HepG2 (cell line): Measurements from ENCODE around the gene PC. TPM values are rescaled to one million over a fixed set of nuclear protein-coding genes. Genes with fewer than 3 reads are reported as not detected.

Experiments used
- KLF12 ChIP-seq: sonication (generic); formaldehyde crosslinking; IDR thresholded peaks from 2 replicates; pipeline ENCODE4 v1.4.0; 2020; ENCODE audit warnings: missing genetic modification reagents, borderline replicate concordance
- NR2F2 ChIP-seq: IDR thresholded peaks from 2 replicates; pipeline ENCODE4 v1.6.1; 2012; ENCODE audit warnings: low read depth, inconsistent platforms, borderline replicate concordance
- polyA plus RNA-seq, 8 experiments: library from polyadenylated mRNA; depleted of rRNA in 3 of 8; stranded (reverse) in 7 of 8; unstranded in 1 of 8; fragments of >200 nt; fragmentation: Illumina TruSeq in 4 of 8; extraction: Trizol in 4 of 8; gene quantifications; 2 replicates each; pipeline versions ENCODE4 v1.2.1 to v1.2.3, GENCODE V29; 2011 to 2016; ENCODE audit warnings: low read depth in 4 of 8, missing spikeins in 1 of 8, mixed read lengths in 1 of 8; ENCODE audit not compliant: insufficient read depth in 1 of 8
- total RNA-seq, 5 experiments: library from RNA; depleted of rRNA; stranded (reverse); fragments of >200 nt; fragmentation: Illumina TruSeq; extraction: Trizol; gene quantifications; 2 replicates each; pipeline ENCODE4 v1.2.3, GENCODE V29; 2016; ENCODE audit warnings: low read depth in 1 of 5
- TF ChIP-seq, protein P1 (sequence below), 2 experiments: sonication (generic) in 1 of 2; formaldehyde crosslinking in 1 of 2; IDR thresholded peaks; 2 replicates each; pipeline versions ENCODE4 v1.6.1 to v1.9.0; 2014 to 2022; ENCODE audit warnings: antibody characterized with exemption in 1 of 2, borderline replicate concordance in 1 of 2, inconsistent platforms in 1 of 2, low read depth in 1 of 2, missing genetic modification reagents in 1 of 2
- TF ChIP-seq, protein P2 (sequence below), 2 experiments: fragments of 450-650 bp in 1 of 2; sonication (generic) in 1 of 2; formaldehyde crosslinking in 1 of 2; IDR thresholded peaks; 2 replicates each; pipeline versions ENCODE4 v1.6.1 to v1.8.0; 2016 to 2022; ENCODE audit warnings: antibody characterized with exemption in 1 of 2, mild to moderate bottlenecking in 1 of 2, missing genetic modification reagents in 1 of 2
- TF ChIP-seq, protein P3 (sequence below): sonication (generic); formaldehyde crosslinking; IDR thresholded peaks from 2 replicates; pipeline ENCODE4 v1.4.0; 2020; ENCODE audit warnings: mild to moderate bottlenecking, missing genetic modification reagents, borderline replicate concordance

Gene PC
- total and polyA plus RNA-seq, 2 of the 13 experiments (the other 11 are each of a cell fraction or from before 2014, with no cell fraction given): 29.0 to 39.0 TPM

DNA sequence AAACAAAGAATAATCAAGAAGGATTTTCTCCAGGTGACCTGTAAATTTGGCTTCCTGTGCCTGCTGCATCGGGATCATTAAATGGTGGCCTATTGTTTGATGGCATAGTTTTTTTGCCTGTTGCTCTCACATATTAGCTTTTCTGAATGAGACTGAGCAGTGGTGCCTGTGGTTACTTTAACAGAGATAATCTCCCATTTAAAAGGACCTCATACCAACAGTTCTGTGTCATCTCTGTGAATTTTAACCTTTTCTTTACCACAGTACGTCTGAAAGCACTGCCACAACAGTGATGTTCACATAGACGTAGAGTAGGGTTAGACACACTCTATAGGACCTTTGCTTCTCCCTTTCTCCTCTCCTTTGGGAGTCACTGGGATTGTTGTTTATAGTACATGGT, 137.8 kb downstream of the PC start (continued):
- TF ChIP-seq, protein P1, sequence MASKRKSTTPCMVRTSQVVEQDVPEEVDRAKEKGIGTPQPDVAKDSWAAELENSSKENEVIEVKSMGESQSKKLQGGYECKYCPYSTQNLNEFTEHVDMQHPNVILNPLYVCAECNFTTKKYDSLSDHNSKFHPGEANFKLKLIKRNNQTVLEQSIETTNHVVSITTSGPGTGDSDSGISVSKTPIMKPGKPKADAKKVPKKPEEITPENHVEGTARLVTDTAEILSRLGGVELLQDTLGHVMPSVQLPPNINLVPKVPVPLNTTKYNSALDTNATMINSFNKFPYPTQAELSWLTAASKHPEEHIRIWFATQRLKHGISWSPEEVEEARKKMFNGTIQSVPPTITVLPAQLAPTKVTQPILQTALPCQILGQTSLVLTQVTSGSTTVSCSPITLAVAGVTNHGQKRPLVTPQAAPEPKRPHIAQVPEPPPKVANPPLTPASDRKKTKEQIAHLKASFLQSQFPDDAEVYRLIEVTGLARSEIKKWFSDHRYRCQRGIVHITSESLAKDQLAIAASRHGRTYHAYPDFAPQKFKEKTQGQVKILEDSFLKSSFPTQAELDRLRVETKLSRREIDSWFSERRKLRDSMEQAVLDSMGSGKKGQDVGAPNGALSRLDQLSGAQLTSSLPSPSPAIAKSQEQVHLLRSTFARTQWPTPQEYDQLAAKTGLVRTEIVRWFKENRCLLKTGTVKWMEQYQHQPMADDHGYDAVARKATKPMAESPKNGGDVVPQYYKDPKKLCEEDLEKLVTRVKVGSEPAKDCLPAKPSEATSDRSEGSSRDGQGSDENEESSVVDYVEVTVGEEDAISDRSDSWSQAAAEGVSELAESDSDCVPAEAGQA (IDR thresholded peaks at IDR 0.05; ENCODE audit: low read depth): no peak
- TF ChIP-seq, protein P1 (CRISPR knock-in tag; IDR thresholded peaks at IDR 0.05; ENCODE audit: borderline replicate concordance): no peak
- TF ChIP-seq NR2F2: no peak
- no peak for TF ChIP-seq KLF12 (CRISPR knock-in tag)
- TF ChIP-seq, protein P2, sequence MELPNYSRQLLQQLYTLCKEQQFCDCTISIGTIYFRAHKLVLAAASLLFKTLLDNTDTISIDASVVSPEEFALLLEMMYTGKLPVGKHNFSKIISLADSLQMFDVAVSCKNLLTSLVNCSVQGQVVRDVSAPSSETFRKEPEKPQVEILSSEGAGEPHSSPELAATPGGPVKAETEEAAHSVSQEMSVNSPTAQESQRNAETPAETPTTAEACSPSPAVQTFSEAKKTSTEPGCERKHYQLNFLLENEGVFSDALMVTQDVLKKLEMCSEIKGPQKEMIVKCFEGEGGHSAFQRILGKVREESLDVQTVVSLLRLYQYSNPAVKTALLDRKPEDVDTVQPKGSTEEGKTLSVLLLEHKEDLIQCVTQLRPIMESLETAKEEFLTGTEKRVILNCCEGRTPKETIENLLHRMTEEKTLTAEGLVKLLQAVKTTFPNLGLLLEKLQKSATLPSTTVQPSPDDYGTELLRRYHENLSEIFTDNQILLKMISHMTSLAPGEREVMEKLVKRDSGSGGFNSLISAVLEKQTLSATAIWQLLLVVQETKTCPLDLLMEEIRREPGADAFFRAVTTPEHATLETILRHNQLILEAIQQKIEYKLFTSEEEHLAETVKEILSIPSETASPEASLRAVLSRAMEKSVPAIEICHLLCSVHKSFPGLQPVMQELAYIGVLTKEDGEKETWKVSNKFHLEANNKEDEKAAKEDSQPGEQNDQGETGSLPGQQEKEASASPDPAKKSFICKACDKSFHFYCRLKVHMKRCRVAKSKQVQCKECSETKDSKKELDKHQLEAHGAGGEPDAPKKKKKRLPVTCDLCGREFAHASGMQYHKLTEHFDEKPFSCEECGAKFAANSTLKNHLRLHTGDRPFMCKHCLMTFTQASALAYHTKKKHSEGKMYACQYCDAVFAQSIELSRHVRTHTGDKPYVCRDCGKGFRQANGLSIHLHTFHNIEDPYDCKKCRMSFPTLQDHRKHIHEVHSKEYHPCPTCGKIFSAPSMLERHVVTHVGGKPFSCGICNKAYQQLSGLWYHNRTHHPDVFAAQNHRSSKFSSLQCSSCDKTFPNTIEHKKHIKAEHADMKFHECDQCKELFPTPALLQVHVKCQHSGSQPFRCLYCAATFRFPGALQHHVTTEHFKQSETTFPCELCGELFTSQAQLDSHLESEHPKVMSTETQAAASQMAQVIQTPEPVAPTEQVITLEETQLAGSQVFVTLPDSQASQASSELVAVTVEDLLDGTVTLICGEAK (IDR thresholded peaks at IDR 0.05): no peak
- TF ChIP-seq, protein P2 (CRISPR knock-in tag; IDR thresholded peaks at IDR 0.05): no peak
- TF ChIP-seq, protein P3, sequence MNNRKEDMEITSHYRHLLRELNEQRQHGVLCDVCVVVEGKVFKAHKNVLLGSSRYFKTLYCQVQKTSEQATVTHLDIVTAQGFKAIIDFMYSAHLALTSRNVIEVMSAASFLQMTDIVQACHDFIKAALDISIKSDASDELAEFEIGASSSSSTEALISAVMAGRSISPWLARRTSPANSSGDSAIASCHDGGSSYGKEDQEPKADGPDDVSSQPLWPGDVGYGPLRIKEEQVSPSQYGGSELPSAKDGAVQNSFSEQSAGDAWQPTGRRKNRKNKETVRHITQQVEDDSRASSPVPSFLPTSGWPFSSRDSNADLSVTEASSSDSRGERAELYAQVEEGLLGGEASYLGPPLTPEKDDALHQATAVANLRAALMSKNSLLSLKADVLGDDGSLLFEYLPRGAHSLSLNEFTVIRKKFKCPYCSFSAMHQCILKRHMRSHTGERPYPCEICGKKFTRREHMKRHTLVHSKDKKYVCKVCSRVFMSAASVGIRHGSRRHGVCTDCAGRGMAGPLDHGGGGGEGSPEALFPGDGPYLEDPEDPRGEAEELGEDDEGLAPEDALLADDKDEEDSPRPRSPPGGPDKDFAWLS (CRISPR knock-in tag): no peak
